ENCODE results near the gene TAF9B.

The TAF9B gene

GRCh38 chrX:78139160-78140123 lies at the start of gene TAF9B:
TAF9B (minus strand) TSS chrX:78139650; CDS start chrX:78139611, 39 bp downstream.
- TF ChIP-seq EZH2phosphoT487 (IDR thresholded peaks at IDR 0.05; ENCODE audit: borderline replicate concordance, low read length) (no peak), CTCF (IDR thresholded peaks at IDR 0.05; ENCODE audit: low read depth, low read length, poor library complexity, severe bottlenecking) (no peak)
- Histone ChIP-seq H3K4me3 (ENCODE audit: low read length) (peak within 1 kb of the TSS; percentile 87), H3K4me2 (ENCODE audit: low read length) (peak within 1 kb of the TSS; percentile 69), H3K79me2 (ENCODE audit: control insufficient read depth, low read length) (peaks cover 6% of the 10 kb centered on the region), H4K20me1 (ENCODE audit: control insufficient read depth, insufficient read depth, low read depth, low read length) (no peaks in the 10 kb centered on the region), H3K9me2 (replicated peaks; ENCODE audit: control insufficient read depth, low read length) (no peaks in the 10 kb centered on the region), H3K27me3 (ENCODE audit: control insufficient read depth, low read length) (no peaks in the 10 kb centered on the region), H3K36me3 (ENCODE audit: control insufficient read depth, low read length) (peaks cover 2% of the 10 kb centered on the region; the same call in 1 of the 2 replicates), H3K27ac (ENCODE audit: low read depth, low read length) (no peak within 1 kb of the TSS), H3K4me1 (ENCODE audit: control insufficient read depth, low read length) (peaks cover 4% of the 10 kb centered on the region; the same call in 1 of the 2 replicates), H3K9me3 (ENCODE audit: control insufficient read depth, insufficient read depth, low read length) (no peaks in the 10 kb centered on the region), H3F3A (ENCODE audit: control insufficient read depth, insufficient read depth) (no peaks in the 10 kb centered on the region)

GRCh38 chrX:78182881-78183280 lies 43.4 kb upstream of the TAF9B start:
- no peaks in the 10 kb centered on the region for H3K79me2 ChIP-seq (ENCODE audit: control insufficient read depth, low read length)
- H3K27ac ChIP-seq (ENCODE audit: low read depth, low read length): no peak overlapping the region
- no peak overlapping the region for H3K4me3 ChIP-seq (ENCODE audit: low read length)
- H3K9me3 ChIP-seq (ENCODE audit: control insufficient read depth, insufficient read depth, low read length): no peaks in the 10 kb centered on the region
- no peaks in the 10 kb centered on the region for H3K9me2 ChIP-seq (replicated peaks; ENCODE audit: control insufficient read depth, low read length)
- H3K4me2 ChIP-seq (ENCODE audit: low read length): no peak overlapping the region
- no peaks in the 10 kb centered on the region for H3K4me1 ChIP-seq (ENCODE audit: control insufficient read depth, low read length)
- no peaks in the 10 kb centered on the region for H3K36me3 ChIP-seq (ENCODE audit: control insufficient read depth, low read length)
- H3F3A ChIP-seq (ENCODE audit: control insufficient read depth, insufficient read depth): no peaks in the 10 kb centered on the region
- no peak for TF ChIP-seq EZH2phosphoT487 (IDR thresholded peaks at IDR 0.05; ENCODE audit: borderline replicate concordance, low read length)
- no peak for TF ChIP-seq CTCF (IDR thresholded peaks at IDR 0.05; ENCODE audit: low read depth, low read length, poor library complexity, severe bottlenecking)
- no peaks in the 10 kb centered on the region for H4K20me1 ChIP-seq (ENCODE audit: control insufficient read depth, insufficient read depth, low read depth, low read length)
- no peaks in the 10 kb centered on the region for H3K27me3 ChIP-seq (ENCODE audit: control insufficient read depth, low read length)

- Histone ChIP-seq H3K9me2 (replicated peaks; ENCODE audit: control insufficient read depth, low read length) (no peaks in the 10 kb centered on the region), H3K4me1 (ENCODE audit: control insufficient read depth, low read length) (no peaks in the 10 kb centered on the region), H3K36me3 (ENCODE audit: control insufficient read depth, low read length) (no peaks in the 10 kb centered on the region), H3K4me2 (ENCODE audit: low read length) (no peak overlapping the region), H3K79me2 (ENCODE audit: control insufficient read depth, low read length) (no peaks in the 10 kb centered on the region), H3F3A (ENCODE audit: control insufficient read depth, insufficient read depth) (no peaks in the 10 kb centered on the region), H3K27ac (ENCODE audit: low read depth, low read length) (no peak overlapping the region), H3K4me3 (ENCODE audit: low read length) (no peak overlapping the region), H3K27me3 (ENCODE audit: control insufficient read depth, low read length) (no peaks in the 10 kb centered on the region), H4K20me1 (ENCODE audit: control insufficient read depth, insufficient read depth, low read depth, low read length) (no peaks in the 10 kb centered on the region), H3K9me3 (ENCODE audit: control insufficient read depth, insufficient read depth, low read length) (no peaks in the 10 kb centered on the region)
- TF ChIP-seq EZH2phosphoT487 (IDR thresholded peaks at IDR 0.05; ENCODE audit: borderline replicate concordance, low read length) (no peak), CTCF (IDR thresholded peaks at IDR 0.05; ENCODE audit: low read depth, low read length, poor library complexity, severe bottlenecking) (no peak)
Measured at GRCh38 chrX:78181307-78181706, 41.9 kb upstream of the TAF9B start.
